HG03108 (cell line): ENCODE measurements around the gene RBM47.

ENCODE experiments used
- ATAC-seq: cut with Tn5 transposase; IDR thresholded peaks from one replicate; pipeline ENCODE4 v1.9.1; 2021; ENCODE audit warnings: moderate library complexity; ENCODE audit not compliant: unreplicated experiment

Gene RBM47

GRCh38 chr4:40502934-40503333, 126.7 kb downstream of the RBM47 start:
- ATAC-seq, result peak; percentile 67

GRCh38 chr4:40502220-40502619, 127.4 kb downstream of the RBM47 start:
- ATAC-seq, result no peak

GRCh38 chr4:40500781-40501180, 128.9 kb downstream of the RBM47 start:
- ATAC-seq, result no peak

- ATAC-seq, result no peak
These were observed 136.5 kb downstream of the RBM47 start for GRCh38 chr4:40493160-40493559.

- ATAC-seq, result no peak
These were observed 137.0 kb downstream of the RBM47 start for GRCh38 chr4:40492691-40493090.

GRCh38 chr4:40490481-40490880, 139.2 kb downstream of the RBM47 start:
- no peak for ATAC-seq

GRCh38 chr4:40489961-40490360, 139.7 kb downstream of the RBM47 start:
- no peak for ATAC-seq

- ATAC-seq, result no peak
These were observed 143.1 kb downstream of the RBM47 start for GRCh38 chr4:40486534-40486933.

- ATAC-seq, result no peak
These were observed 145.1 kb downstream of the RBM47 start for GRCh38 chr4:40484346-40485090.

- no peak for ATAC-seq
These were observed 146.5 kb downstream of the RBM47 start for GRCh38 chr4:40482985-40483647.

- ATAC-seq, result no peak
These were observed 147.7 kb downstream of the RBM47 start for GRCh38 chr4:40481977-40482376.

- ATAC-seq, result no peak
These were observed 149.4 kb downstream of the RBM47 start for GRCh38 chr4:40480291-40480690.

- no peak for ATAC-seq
These were observed 150.3 kb downstream of the RBM47 start for GRCh38 chr4:40479378-40479777.

- ATAC-seq, result no peak
These were observed 154.1 kb downstream of the RBM47 start for GRCh38 chr4:40475609-40476008.

GRCh38 chr4:40473578-40474388, 155.9 kb downstream of the RBM47 start:
- ATAC-seq, result peak; percentile 78

- no peak for ATAC-seq
These were observed 157.7 kb downstream of the RBM47 start for GRCh38 chr4:40471923-40472322.

- no peak for ATAC-seq
These were observed 162.9 kb downstream of the RBM47 start for GRCh38 chr4:40466789-40467188.

GRCh38 chr4:40462326-40462725, 167.3 kb downstream of the RBM47 start:
- peak; percentile 80 for ATAC-seq

- ATAC-seq, result no peak
These were observed 167.8 kb downstream of the RBM47 start for GRCh38 chr4:40461879-40462278.

- no peak for ATAC-seq
These were observed 168.6 kb downstream of the RBM47 start for GRCh38 chr4:40461062-40461461.

- no peak for ATAC-seq
These were observed 171.0 kb downstream of the RBM47 start for GRCh38 chr4:40458683-40459082.

GRCh38 chr4:40458109-40458508, 171.6 kb downstream of the RBM47 start:
- ATAC-seq, result no peak
